ENCODE measurements around the gene DNLZ. TPM values are rescaled to one million over a fixed set of nuclear protein-coding genes. Genes with fewer than 3 reads are reported as not detected.

The DNLZ gene
- total and polyA plus RNA-seq, 2 donors (not counting 1 experiment from before 2014, with no cell fraction given): 23.0 to 42.0 TPM

GRCh38 chr9:136351252-136351800 lies 12.2 kb downstream of the DNLZ start:
- Histone ChIP-seq H4K20me1 (ENCODE audit: control insufficient read depth, insufficient read depth, low read length, poor library complexity, severe bottlenecking) (no peaks in the 10 kb centered on the region), H2AFZ (ENCODE audit: insufficient read depth, low read depth, low read length, poor library complexity, severe bottlenecking) (no peak overlapping the region), H3K4me3 (ENCODE audit: control extremely low read depth in 1 of 5, extremely low read depth in 1 of 5, insufficient read depth in 1 of 5, low read depth in 2 of 5, low read length in 4 of 5) (no peak overlapping the region), H3K27me3 (replicated peaks in 1 of 4; ENCODE audit: control extremely low read depth in 1 of 4, control insufficient read depth in 3 of 4, insufficient read depth in 4 of 4, low read length in 3 of 4) (no peaks in the 10 kb centered on the region), H3K9ac (ENCODE audit: low read length) (no peak overlapping the region), H3K9me3 (ENCODE audit: control extremely low read depth in 1 of 3, control insufficient read depth in 2 of 3, insufficient read depth in 1 of 3, low read length in 2 of 3) (no peaks in the 10 kb centered on the region), H3K79me2 (ENCODE audit: control insufficient read depth, insufficient read depth, low read length) (no peaks in the 10 kb centered on the region), H3K4me2 (replicated peaks; ENCODE audit: low read depth, low read length, poor library complexity, severe bottlenecking) (no peak overlapping the region), H3K4me1 (ENCODE audit: control insufficient read depth in 2 of 2, insufficient read depth in 2 of 2, low read length in 2 of 2) (no peaks in the 10 kb centered on the region), H3K27ac (ENCODE audit: low read length in 2 of 2) (no peak overlapping the region), H3K36me3 (replicated peaks in 1 of 2; ENCODE audit: control extremely low read depth in 1 of 2, control insufficient read depth in 1 of 2, extremely low read depth in 1 of 2, insufficient read depth in 2 of 2, low read length in 1 of 2) (no peaks in the 10 kb centered on the region)
- H3K27ac Mint-ChIP-seq: no peak overlapping the region
- H3K27me3 Mint-ChIP-seq: no peaks in the 10 kb centered on the region
- DNase-seq (no peak), ATAC-seq (ENCODE audit: low read depth) (no peak)
- ChIA-PET CTCF (no interaction called here), POLR2A (no interaction called here)
- H3K9me3 Mint-ChIP-seq (ENCODE audit: insufficient read depth): no peaks in the 10 kb centered on the region
- TF ChIP-seq EZH2 (IDR thresholded peaks at IDR 0.05; ENCODE audit: borderline replicate concordance, insufficient read depth, low read depth, low read length, poor library complexity, severe bottlenecking) (no peak), CTCF (IDR thresholded peaks at IDR 0.05) (no peak)
- WGBS (ENCODE audit: insufficient coverage): 81% methylated on average over 11 of the region's 11 CpGs
- no peak overlapping the region for H3K4me3 Mint-ChIP-seq
- intact Hi-C loops (cut with micrococcal nuclease): no loop called here
- H3K4me1 Mint-ChIP-seq: no peaks in the 10 kb centered on the region

- no peaks in the 10 kb centered on the region for H3K4me1 Mint-ChIP-seq
Observed at GRCh38 chr9:136349546-136349945, 14.0 kb downstream of the DNLZ start.

More at GRCh38 chr9:136349546-136349945, 14.0 kb downstream of the DNLZ start:
- no peak for ATAC-seq (ENCODE audit: low read depth)
- no peak overlapping the region for H2AFZ ChIP-seq (ENCODE audit: insufficient read depth, low read depth, low read length, poor library complexity, severe bottlenecking)
- no peak overlapping the region for H3K4me3 Mint-ChIP-seq
- no peak overlapping the region for H3K4me2 ChIP-seq (replicated peaks; ENCODE audit: low read depth, low read length, poor library complexity, severe bottlenecking)
- no peak overlapping the region for H3K9ac ChIP-seq (ENCODE audit: low read length)
- H3K9me3 ChIP-seq (ENCODE audit: control extremely low read depth in 1 of 3, control insufficient read depth in 2 of 3, insufficient read depth in 1 of 3, low read length in 2 of 3): no peaks in the 10 kb centered on the region
- H4K20me1 ChIP-seq (ENCODE audit: control insufficient read depth, insufficient read depth, low read length, poor library complexity, severe bottlenecking): no peaks in the 10 kb centered on the region
- DNase-seq: no peak
- 87% methylated on average over 23 of the region's 24 CpGs for WGBS (ENCODE audit: insufficient coverage)
- no peak overlapping the region for H3K27ac Mint-ChIP-seq
- ChIA-PET POLR2A (no interaction called here), CTCF (no interaction called here)
- no peak overlapping the region for H3K27ac ChIP-seq (ENCODE audit: low read length in 2 of 2)
- H3K4me1 ChIP-seq (ENCODE audit: control insufficient read depth in 2 of 2, insufficient read depth in 2 of 2, low read length in 2 of 2): no peaks in the 10 kb centered on the region
- TF ChIP-seq EZH2 (IDR thresholded peaks at IDR 0.05; ENCODE audit: borderline replicate concordance, insufficient read depth, low read depth, low read length, poor library complexity, severe bottlenecking): no peak
- TF ChIP-seq CTCF (IDR thresholded peaks at IDR 0.05): no peak
- intact Hi-C loops (cut with micrococcal nuclease): no loop called here
- H3K9me3 Mint-ChIP-seq (ENCODE audit: insufficient read depth): no peaks in the 10 kb centered on the region
- H3K4me3 ChIP-seq (ENCODE audit: control extremely low read depth in 1 of 5, extremely low read depth in 1 of 5, insufficient read depth in 1 of 5, low read depth in 2 of 5, low read length in 4 of 5): no peak overlapping the region
- no peaks in the 10 kb centered on the region for H3K79me2 ChIP-seq (ENCODE audit: control insufficient read depth, insufficient read depth, low read length)
- H3K27me3 ChIP-seq (replicated peaks in 1 of 4; ENCODE audit: control extremely low read depth in 1 of 4, control insufficient read depth in 3 of 4, insufficient read depth in 4 of 4, low read length in 3 of 4): no peaks in the 10 kb centered on the region
- no peaks in the 10 kb centered on the region for H3K27me3 Mint-ChIP-seq
- H3K36me3 ChIP-seq (replicated peaks in 1 of 2; ENCODE audit: control extremely low read depth in 1 of 2, control insufficient read depth in 1 of 2, extremely low read depth in 1 of 2, insufficient read depth in 2 of 2, low read length in 1 of 2): no peaks in the 10 kb centered on the region
